Right ventricle myocardium inferior (tissue), 1 donor: Measurements from ENCODE around the gene EID1. TPM values are rescaled to one million over a fixed set of nuclear protein-coding genes. Genes with fewer than 3 reads are reported as not detected.

Source experiments
- ATAC-seq: fragments of 200-7000 bp; cut with Tn5 transposase; one replicate; pipeline ENCODE4 v1.9.1; 2020; ENCODE audit warnings: mild to moderate bottlenecking, moderate library complexity
- DNase-seq: peaks from one replicate; pipeline ENCODE4 v3.0.0; 2021; ENCODE audit errors: missing footprints
- intact Hi-C: fragments of 100-400 bp; cut with DNase I; formaldehyde crosslinking; loops from one replicate; pipeline ENCODE4 v1.11.0; 2022
- total RNA-seq: library from RNA; stranded (reverse); fragmentation: NEBNext Ultra II Directional; extraction: Animal tissue kit (Norgen Biotek cat#: 25700); gene quantifications from one replicate; pipeline ENCODE4 v1.2.1, GENCODE V29; 2021
- donor health status: DM: no; HTN: yes; CAD: no; lungs with severe emphysema.

The EID1 gene
- total RNA-seq, 1 donor from 2014 or later: 201 TPM

DNA sequence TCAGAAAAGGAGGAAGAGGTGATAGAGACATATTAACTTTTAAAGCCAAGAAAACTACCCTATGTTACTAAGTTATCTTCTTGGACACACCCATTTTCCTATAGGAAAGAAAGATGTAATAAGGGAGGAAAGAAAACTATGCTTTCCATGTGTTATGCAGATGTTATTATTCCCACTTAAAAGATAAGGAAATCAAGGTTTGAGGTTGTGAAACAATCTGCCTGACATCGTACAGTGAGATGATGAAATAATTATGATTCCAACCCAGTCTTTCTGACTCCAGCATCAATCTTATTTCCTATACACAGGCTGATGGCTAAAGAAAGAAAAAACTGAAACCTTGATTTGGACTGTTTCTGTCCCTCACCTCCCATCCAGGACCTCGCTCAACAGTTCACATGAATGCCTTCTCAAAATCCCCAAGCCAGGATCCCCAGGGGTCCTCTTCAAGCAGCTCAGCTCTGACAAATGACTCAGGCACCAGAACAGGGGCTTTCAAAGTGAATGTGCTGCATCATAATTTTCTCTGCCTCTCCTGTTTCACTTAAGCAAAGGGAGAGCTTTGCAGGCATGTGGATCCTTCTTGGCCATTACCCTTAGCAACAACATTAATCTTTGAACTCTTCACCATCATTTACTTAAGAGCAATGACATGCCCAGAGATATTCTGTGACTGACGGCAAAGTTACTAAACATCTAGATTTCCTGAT is 12.4 kb upstream of the EID1 start:
- ATAC-seq (no peak), DNase-seq (no peak)
- intact Hi-C loops: no loop called here

DNA sequence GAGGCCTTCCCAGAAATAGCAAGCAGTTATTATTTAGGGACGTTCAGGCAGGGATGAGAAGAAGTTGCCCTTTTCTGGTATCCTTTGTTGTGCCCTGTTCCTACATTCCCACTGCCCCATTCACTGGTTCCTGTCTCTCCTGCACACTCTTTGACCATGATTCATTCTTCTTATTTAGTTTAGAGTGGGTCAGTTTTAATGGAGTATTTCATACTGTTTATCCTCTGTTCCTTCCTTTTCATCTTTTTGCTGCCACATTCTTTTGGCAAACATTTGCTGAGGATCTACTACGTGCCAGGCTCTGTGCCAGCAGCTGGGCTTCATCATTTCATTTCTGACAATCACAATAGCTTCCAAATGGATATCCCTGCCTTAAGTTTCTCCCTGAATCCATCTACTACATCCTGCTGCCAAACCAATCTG is 11.8 kb upstream of the EID1 start:
- DNase-seq (no peak), ATAC-seq (no peak)
- intact Hi-C loops: no loop called here

DNA sequence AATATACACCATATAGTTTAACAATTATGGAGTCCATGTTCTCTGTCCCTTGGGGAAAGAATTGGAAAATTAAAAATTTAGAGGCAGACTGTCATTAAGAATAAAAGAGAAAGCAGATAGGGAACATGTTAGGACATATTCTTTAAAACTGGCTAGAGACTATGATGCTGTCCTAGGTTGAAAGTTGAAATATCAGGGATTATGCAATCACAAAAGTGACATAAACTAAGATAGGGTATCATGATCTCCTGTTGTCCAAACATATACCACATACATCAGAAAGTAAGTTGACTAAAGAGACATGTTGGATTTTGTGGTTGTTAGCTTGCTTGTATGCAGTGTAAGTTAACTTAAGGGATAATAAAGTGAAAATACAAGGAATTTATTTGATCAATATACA is 9.9 kb upstream of the EID1 start:
- intact Hi-C loops: no loop called here
- ATAC-seq: no peak
- no peak for DNase-seq

GRCh38 chr15:48868536-48868935 is 9.4 kb upstream of the EID1 start:
- ATAC-seq (no peak), DNase-seq (no peak)
- intact Hi-C loops: no loop called here

- DNase-seq: no peak
- no peak for ATAC-seq
- intact Hi-C loops: loop anchor here (10.0 kb wide), 1 partner anchor 755 kb away; the partner anchor contains the start of genes DTWD1 and FAM227B
Measured at GRCh38 chr15:48869966-48870365, 8.0 kb upstream of the EID1 start.

DNA sequence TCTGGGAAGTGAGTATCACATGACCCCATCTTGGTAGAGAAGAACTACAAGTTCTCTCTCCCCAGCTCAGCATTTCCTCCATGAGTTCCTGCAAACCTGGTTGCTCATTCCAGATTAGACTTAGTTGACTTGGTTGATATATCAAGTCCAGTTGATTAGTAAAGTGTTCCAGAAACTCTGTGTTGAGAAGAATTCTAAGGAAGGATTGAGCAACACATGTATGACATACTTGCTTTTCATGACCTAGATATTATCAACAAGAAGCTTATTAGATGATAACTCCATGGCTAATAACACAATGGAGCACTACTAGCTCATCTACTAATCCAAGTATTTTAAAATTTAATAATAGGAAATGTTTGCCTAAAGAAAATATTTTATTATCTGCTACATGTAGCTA is 6.4 kb upstream of the EID1 start:
- ATAC-seq: no peak
- no peak for DNase-seq
- intact Hi-C loops: loop anchor here (10.0 kb wide), 1 partner anchor 753 kb away; the partner anchor contains the start of genes DTWD1 and FAM227B

DNA sequence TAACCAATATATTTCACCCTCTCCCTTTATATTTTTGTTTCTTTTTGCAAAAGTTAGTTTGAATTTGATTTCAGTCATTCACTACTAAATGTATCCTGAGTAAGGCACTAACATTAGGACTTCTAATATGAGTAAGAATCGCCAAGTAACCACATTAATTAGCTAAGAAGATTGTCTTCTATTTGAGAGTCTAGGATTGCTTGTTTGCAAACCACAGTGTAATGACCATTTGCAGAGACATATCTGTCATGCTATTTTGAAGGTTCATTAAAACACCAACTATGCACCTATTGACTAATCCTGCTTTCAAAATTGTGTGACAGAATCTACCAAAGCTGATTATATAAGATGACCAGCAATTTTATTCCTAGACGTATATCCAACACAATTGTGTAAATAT is 5.3 kb upstream of the EID1 start:
- ATAC-seq (no peak), DNase-seq (no peak)
- intact Hi-C loops: loop anchor here (10.0 kb wide), 1 partner anchor 752 kb away; the partner anchor contains the start of genes DTWD1 and FAM227B

DNA sequence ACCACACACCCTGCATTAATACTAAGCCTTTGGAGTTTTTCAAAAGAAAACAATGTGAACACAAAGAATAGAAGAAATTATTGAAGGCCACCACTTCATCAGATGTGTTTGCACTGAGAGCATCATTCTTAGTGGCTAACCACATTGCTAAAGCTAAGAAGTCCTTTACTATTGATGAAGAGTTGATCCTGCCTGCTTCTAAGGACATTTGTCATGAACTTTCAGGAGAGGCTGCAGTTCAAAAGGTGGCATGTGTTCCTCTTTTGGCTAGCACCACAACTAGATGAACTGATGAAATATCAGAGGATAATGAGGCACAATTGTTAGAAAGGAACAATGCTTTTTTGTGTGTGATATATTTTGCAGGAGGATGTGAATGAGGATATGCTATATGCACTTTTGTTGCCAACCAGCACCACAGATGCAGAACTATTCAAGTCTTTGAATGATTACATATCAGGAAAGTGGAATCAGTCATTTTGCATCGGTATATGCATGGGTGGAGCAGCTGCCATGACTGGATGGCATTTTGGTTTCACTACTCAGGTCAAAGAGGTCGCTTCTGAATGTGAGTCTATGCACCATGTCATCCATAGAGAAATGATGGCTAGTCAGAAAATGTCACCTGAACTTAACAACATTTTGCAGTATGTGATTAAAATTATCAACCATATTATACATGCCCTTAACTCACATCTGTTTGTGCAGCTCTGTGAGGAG is 2.5 kb upstream of the EID1 start:
- intact Hi-C loops: loop anchor here (5.0 to 10.0 kb wide), 2 partner anchors 272 to 749 kb away; partner anchors contain the start of genes DTWD1 and FAM227B
- ATAC-seq (no peak), DNase-seq (no peak)

DNA sequence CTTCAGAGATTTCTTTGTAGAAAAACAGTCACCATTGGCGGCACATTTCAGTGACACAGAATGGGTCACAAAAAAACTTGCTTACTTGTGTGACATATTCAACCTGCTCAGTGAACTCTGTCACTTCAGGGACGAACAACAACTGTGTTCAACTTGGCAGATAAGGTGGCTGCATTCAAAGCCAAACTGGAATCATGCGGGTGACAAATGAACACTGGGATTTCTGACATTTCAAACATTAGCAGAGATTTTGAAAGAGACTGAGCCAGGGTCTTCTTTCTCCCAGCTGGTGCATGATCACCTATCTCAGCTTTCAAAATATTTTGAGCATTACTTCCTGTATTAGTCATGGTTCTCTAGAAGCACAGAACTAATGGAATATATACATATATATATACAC is 1.9 kb upstream of the EID1 start:
- DNase-seq: no peak
- intact Hi-C loops: loop anchor here (5.0 to 10.0 kb wide), 2 partner anchors 271 to 749 kb away; partner anchors contain the start of genes DTWD1 and FAM227B
- no peak for ATAC-seq

DNA sequence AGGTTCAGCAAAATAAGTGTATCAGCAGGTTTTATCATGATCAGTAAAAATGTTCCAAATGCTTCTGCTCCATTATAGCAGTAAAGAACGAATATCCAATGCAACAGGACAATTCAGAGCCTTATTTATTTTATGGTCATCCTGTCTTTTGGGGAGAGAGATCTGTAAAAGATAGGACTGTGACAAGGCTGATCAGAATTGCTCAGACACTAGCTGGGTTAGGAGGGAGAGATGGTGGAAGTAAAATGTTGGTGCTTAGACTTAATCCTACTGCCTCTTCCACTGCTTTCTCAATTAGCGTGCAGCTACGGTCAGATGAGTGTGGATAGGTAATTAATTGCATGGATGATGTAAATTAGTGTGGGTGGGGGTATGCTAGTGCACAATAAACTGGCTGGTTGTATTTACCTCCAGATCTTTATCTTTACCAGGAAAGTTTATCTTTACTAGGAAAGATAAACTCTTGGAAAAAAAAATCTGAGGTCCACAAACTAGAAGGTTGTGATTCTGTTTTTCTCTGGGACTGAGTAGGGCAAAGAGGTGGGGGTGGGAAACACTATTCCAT is 2.2 kb downstream of the EID1 start:
- ATAC-seq: no peak
- no peak for DNase-seq
- intact Hi-C loops: no loop called here

DNA sequence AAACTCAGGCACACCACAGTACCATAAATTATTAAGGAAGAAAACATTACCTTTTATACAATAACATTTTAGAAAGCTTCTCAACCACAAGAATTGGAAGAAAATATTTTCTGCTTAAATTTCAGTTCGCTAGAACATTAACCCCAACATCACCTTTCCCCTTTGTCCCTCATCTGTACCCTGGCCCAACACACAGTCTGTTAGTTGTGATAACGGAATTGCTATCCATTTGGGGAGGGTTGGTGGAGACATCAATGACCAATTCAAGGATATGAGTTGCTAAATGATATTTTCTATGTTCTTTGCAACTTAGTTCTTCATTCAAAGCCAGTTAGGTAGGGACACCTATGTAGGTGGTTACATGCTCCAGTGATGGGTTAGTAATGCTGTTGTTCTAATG is 5.8 kb downstream of the EID1 start:
- intact Hi-C loops: no loop called here
- DNase-seq: no peak
- no peak for ATAC-seq

- DNase-seq: no peak
- intact Hi-C loops: no loop called here
- no peak for ATAC-seq
Measured at GRCh38 chr15:48887144-48887543, 9.2 kb downstream of the EID1 start.

DNA sequence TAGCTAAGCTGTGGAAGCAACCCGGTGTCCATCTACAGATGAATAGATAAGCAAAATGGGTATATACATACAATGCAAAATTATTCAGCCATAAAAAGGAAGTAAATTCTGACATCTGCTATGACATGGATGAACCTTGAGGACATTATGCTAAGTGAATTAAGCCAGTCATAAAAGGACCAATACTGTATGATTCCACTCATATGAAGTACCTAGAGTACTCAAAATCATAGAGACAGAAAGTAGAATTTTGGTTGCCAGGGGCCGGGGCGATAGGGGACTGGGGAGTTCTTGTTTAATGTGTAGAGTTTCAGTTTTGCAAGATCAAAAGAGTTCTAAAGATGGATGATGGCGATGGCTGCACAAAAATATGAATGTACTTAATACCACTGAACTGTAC is 10.3 kb downstream of the EID1 start:
- intact Hi-C loops: no loop called here
- no peak for ATAC-seq
- no peak for DNase-seq

DNA sequence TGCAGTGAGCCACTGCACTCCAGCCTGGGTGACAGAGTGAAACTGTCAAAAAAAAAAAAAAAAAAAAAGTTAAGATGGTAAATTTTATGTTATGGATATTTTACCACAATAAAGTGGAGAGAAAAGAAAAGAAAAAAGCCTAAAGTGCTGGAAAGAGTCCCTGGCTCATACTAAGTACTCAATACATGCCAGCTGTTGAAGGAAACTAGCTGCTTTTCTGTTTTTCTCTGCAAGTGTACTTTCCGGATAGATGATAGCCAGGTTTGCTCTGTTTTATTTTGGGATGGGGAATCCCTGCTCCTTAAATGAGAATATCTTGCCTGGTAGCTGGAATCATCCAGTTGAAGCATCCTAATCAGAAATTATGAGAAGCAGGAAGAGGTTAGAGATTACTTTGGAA is 10.9 kb downstream of the EID1 start:
- intact Hi-C loops: no loop called here
- ATAC-seq (peak; percentile 72), DNase-seq (no peak)

DNA sequence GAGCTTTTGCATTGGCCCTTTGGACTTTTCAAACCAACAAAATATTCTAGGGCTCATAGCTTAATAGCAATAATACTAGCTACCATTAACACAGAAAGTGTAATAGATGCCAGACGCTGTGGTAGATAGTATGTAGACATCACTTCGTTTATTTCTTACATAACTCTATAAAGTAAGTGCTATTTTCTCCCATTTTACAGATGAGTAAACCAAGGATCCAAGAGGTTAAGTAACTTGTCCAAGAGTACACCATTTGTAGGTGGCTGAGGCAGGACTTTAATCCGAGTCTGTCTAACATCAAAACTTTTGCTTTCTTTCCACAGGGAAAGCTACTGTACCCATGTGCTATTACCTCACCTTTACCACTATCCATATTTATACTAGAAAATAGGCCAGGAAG is 12.0 kb downstream of the EID1 start:
- no peak for ATAC-seq
- no peak for DNase-seq
- intact Hi-C loops: no loop called here

DNA sequence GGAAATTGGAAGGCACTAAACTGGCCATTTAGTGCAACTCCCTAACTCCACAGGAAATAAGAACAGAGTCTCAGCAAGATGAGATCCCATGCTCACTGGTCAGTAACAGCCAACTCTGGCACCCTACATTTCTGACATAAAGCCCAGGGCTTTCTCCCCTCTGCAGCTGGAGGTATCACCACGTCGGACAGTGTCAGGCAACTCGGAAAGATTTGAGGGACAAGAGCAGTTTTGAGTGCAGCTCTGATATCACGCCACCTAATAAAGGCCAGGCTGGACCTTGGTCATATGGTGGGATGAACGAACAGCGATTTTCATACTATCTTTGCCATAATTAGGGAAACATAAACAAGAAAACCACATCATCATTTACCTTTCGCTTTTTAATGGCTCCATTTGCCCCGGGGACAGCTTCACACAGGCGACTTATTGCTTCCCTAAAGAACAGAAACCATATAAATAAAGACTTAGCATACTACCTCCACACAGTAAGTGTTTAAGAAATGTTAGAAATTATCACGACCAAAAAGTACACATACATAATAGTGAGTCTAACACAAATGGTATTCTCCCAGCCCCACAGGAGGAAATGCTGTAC is 12.5 kb downstream of the EID1 start:
- intact Hi-C loops: no loop called here
- ATAC-seq: no peak
- DNase-seq: no peak

DNA sequence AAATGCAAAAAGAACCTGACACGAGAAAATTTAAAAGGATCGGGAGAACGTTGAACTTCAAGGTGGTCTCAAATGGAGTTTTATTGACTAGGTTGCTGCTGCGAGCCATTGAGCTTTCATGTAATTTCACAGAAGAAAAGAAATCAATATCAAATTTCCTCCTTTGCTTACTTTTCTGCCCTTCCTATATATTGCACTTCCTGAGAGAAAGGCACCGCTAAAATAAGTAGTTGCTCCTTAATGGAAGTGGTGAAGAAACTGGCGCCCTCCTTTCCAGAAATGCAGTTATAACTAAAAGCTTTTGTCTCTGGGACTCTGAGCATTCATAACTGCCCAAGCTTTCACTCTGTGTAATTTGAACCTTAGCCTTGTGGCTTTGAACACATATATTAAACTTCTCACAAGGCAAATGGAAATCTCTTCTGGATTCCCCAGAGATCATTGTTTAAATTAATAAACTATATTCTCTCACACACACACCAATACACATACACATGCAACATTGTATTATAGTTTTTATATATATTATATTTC is 13.4 kb downstream of the EID1 start:
- no peak for ATAC-seq
- DNase-seq: no peak
- intact Hi-C loops: no loop called here

DNA sequence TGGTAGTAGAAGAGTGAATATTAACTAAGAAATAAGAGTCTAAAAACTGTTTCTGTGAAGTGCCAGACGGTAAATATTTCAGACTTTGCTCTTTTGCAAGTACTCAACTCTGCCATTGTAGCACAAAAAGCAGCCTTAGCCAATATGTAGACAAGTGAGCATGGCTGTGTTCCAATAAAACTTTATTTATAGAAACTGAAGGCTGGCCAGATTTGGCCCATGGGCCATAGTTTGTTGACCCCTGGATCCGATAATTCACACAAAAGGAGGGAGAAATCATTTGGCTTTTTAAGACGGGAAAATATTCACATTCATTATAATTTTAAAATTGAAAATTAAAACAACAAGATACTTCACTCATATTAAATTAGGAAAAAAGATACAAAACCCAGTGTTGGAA is 15.4 kb downstream of the EID1 start:
- intact Hi-C loops: no loop called here
- no peak for ATAC-seq

More for the DNA sequence above, 15.4 kb downstream of the EID1 start:
- DNase-seq: no peak
